Stimulated activated CD4-positive, alpha-beta T cell treated with anti-CD3 and anti-CD28 coated beads, Interleukin-12 subunit alpha, Interleukin-12 subunit beta, amount 100 ng/mL, for 24 hours (primary cell): ENCODE measurements around the gene THADA.
"Not testable (repeated sequence)": the region's sequence is repeated elsewhere in the genome, so short reads cannot be mapped to it uniquely, and the experiment has no call there.

ENCODE experiments used
- DNase-seq, 2 experiments: peaks; one replicate each; pipeline ENCODE4 v3.0.0-alpha.2; 2020; ENCODE audit warnings: low read depth in 2 of 2

The THADA gene

DNA sequence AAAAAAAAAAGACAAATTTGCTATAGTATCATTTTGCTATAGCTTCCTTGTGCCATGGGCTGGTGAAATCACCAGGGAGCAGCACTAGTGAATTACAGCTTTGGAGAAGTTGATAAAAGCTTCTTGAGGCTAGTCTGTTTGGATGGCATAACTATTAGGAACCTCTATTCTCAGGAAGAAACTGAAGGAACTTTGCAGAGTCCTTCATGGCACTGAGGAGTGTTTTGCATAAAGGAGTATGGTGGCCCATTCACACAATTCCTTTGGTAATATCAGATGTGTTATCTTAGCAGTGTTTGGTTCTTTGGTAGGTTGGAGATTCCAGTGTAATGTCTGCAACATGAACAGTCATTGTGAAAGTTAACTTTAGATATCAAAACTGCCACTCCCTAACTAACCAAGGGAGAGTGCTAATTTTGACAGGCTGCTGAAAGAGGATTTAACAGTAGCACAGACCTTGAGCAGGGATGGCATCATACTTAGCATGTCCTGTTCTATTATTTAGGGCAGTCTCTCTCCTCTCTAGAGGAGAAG lies 292.8 kb downstream of the THADA start:
- DNase-seq: no peak

- no peak for DNase-seq
Observed at GRCh38 chr2:43302182-43302960, 293.5 kb downstream of the THADA start.

GRCh38 chr2:43300781-43301583 lies 294.9 kb downstream of the THADA start:
- DNase-seq: no peak

- no peak for DNase-seq
Observed at GRCh38 chr2:43300222-43300621, 295.6 kb downstream of the THADA start.

DNA sequence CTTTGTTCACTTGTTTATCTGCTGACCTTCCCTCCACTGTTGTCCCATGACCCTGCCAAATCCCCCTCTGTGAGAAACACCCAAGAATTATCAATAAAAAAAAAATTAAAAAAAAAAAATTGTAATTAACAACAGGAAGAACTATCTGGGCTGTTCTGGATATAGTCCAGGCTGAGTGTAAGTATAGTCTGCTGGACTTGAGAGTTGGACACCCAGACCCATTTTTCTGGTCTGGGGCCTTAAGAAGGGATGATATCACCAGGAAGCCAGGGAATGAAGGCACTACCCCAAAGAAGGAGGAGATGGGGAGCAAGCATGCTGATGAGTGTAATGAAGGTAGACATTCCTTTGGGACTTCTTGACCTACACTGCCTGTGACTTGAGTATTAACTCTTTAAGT lies 297.3 kb downstream of the THADA start:
- DNase-seq: no peak

GRCh38 chr2:43297740-43298139 lies 298.1 kb downstream of the THADA start:
- DNase-seq: not testable (repeated sequence)

DNA sequence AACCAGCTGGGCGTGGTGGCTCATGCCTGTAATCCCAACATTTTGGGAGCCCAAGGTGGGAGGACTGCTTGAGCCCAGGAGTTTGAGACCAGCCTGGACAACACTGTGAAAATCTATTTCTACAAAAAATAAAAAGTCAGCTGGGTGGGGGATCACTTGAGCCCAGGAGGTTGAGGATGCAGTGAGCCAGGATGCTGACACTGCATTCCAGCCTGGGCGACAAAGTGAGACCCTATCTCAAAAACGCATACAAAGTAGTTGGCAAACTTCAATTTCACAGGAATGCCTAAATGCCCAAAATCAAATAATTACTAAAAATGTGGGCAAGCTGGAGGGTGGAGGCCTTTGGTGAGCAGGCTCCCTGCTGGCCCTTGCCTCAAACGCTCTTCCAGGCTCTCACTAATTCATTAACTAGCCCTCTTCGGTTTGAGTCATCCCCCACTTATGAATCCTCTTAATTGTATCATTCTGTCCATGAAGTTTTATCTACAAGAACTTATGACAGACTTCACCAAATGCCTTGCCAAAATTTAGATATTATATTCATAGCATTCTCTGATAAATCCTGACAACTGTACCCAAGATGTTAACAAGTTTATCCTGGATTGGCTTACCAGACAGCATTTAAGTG lies 300.8 kb downstream of the THADA start:
- DNase-seq: no peak

GRCh38 chr2:43293744-43294695 lies 301.8 kb downstream of the THADA start:
- peak; percentile 7 to 8 for DNase-seq

DNA sequence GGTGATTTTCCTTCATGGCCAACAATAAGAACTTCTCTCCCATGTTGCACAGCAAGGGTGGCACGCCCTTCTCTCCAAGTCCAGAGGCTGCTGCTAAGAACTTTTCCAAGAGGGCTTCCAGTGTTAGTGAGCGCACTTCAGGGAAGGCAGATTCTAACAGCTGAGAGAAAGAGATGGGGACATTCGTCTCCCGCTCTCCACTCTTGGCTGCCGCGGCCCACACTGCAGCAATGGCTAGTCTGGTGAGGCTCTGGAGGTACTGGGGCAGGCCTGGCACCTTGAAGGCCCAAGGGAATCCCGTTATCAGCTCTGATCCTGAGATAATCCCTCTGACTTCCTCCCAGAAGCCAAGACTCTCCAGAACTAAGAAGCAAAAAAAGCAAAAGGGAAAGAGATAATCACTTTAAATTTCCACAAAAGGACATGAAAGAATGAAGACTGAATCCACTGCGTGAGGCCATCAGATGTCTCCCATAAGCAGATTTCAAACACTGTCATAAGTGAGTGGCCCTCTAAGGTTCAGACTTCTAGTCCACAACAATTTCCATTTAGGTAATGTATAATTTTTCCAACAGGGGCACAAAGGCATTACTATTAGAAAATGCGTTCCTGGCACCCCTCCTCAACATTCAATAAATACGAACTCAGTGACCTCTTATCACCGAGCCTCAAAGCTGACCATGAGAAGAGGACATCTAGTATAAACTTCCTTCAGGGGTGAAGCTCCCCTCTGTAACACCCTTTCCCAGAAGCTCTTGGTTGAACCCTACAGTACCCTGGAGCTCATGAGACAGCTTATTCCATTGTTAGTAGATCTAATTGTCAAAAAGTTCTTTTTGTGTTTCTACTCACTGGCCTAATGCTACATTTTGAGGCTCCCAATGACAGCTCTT lies 302.7 kb downstream of the THADA start:
- no peak for DNase-seq

DNA sequence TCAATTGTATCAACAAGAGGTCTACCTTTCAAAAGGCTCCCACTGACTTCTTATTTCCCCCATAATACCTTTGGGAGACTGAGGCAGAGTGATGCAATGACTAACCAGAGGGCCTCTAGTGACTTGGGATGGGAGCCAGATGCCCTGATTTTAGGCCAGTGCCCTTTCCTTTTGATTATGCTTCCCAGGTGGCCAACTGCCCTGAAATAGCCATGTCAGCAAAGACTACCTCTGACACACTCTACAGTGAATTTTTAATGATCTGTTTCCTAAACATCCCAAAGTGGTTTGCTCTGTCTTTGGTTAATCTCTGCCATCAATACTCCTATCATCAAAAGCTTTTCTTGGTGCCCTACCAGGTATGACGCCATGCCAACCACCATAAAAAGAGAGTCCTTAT lies 303.5 kb downstream of the THADA start:
- no peak for DNase-seq

GRCh38 chr2:43289331-43289730 lies 306.5 kb downstream of the THADA start:
- DNase-seq: no peak

GRCh38 chr2:43288417-43289305 lies 307.2 kb downstream of the THADA start:
- no peak for DNase-seq

- DNase-seq: no peak
Observed at GRCh38 chr2:43285987-43286386, 309.9 kb downstream of the THADA start.

GRCh38 chr2:43284967-43285366 lies 310.9 kb downstream of the THADA start:
- DNase-seq: no peak

DNA sequence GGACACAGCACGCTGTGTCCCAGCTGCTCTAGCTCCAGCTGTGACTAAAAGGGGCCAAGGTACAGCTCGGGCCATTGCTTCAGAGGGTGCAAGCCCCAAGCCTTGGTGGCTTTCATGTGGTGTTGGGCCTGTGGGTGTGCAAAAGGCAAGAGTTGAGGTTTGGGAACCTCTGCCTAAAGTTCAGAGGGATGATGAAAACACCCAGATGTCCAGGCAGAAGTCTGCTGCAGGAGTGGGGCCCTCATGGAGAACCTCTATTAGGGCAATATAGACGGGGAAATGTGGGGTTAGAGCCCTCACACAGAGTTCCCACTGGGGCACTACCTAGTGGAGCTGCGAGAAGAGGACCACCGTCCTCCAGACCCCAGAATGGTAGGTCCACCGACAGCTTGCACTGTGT lies 311.5 kb downstream of the THADA start:
- not testable (repeated sequence) for DNase-seq

DNA sequence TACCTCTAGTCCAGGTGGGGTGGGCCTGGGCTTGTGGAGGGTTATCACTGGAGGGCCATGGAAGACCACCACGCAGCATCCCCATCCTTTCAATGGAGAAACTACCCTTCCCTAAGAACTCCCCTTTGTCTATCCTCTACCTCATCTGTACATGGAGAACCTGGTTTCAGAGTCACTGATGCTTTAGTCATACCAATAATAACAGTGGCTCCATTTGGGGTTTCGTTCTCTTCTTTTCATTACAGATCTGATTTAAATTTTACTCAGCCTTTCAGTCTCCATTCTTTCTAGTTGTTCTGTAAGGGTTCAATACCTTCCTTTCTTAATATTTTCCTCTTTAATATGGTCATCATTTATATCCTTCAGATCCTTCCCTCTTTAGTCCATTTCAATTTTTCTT lies 314.8 kb downstream of the THADA start:
- DNase-seq: no peak

DNA sequence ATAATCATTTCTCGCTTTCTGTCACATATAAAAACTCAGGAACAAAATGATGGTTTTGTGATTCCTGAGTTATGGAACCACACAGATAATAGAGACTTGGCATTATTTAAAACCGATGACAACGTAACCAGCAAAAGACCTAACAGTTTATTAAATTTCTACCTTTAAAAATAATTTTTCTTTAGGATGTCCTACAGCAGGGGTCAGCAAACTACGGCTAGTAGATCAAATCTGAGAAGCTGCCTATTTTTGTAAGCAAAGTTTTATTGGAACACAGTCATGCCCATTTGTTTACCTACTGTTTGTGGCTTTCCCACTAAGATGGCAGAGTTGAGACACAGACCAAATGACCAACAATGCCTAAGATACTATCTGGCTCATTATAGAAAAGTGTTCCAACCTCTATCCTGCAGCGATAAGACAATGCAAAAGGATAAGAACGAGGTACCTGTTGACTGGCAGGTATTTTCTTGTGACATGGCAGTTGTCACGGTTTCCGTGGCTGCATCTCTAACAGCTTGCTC lies 316.5 kb downstream of the THADA start:
- no peak for DNase-seq

- DNase-seq: no peak
Observed at GRCh38 chr2:43278564-43279220, 317.1 kb downstream of the THADA start.
